OCI-LY1 (cell line): Measurements from ENCODE around the gene CAPN11.

Source experiments
- CTCF ChIP-seq: fragments of 200-600 bp; sonication (generic), shearing (Covaris generic); IDR thresholded peaks from 2 replicates; pipeline ENCODE4 v1.5.1; 2017; ENCODE audit warnings: mild to moderate bottlenecking, antibody characterized with exemption, low read length, moderate library complexity, mixed read lengths
- EZH2 ChIP-seq: fragments of 200-600 bp; sonication (generic), shearing (Covaris generic); IDR thresholded peaks from 2 replicates; pipeline ENCODE4 v1.8.0; 2017; ENCODE audit warnings: borderline replicate concordance, mixed run types, mild to moderate bottlenecking, antibody characterized with exemption, low read length, moderate library complexity, mixed read lengths

GRCh38 chr6:44179648-44180047, 21.0 kb downstream of the CAPN11 start:
- TF ChIP-seq EZH2 = no peak
- TF ChIP-seq CTCF = no peak
